ENCODE results near the gene HECTD4. TPM values are rescaled to one million over a fixed set of nuclear protein-coding genes. Genes with fewer than 3 reads are reported as not detected.
"Not testable (repeated sequence)": the region's sequence is repeated elsewhere in the genome, so short reads cannot be mapped to it uniquely, and the experiment has no call there.

The HECTD4 gene
- total RNA-seq, 1 donor from 2014 or later = 62.1 TPM

DNA sequence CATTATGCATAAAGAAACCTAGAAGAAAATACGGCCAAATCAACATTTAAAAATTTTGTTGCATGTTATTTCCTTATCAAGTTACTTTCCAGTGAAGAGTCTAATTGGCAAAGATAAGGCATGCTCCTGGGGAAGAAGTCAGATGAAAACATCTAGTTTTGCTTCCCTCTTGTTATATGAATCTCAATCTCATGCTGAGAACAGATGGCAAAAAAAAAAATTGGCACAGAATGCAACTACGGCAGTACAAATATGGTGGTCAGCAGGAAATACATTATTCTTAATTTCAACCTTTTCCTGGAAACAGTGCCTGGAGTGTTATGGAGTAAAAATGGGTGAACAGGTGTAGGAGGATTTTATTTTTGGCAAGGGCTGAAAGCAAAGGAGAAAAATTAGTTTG is 32.8 kb downstream of the HECTD4 start:
- peaks cover 18% of the 10 kb centered on the region for H3K4me1 Mint-ChIP-seq (ENCODE audit: unreplicated experiment)
- TF ChIP-seq CTCF (conservative IDR thresholded peaks at IDR 0.05) = no peak
- DNase-seq (ENCODE audit: extremely low spot score, unreplicated experiment) = no peak
- H3K9me3 Mint-ChIP-seq = no peaks in the 10 kb centered on the region
- H3K36me3 Mint-ChIP-seq = no peaks in the 10 kb centered on the region
- no peak overlapping the region for H3K4me3 Mint-ChIP-seq
- H3K27ac Mint-ChIP-seq = peak overlapping the region; percentile 7
- no peaks in the 10 kb centered on the region for H3K27me3 Mint-ChIP-seq

- not testable (repeated sequence) for H3K27me3 Mint-ChIP-seq; H3K9me3 Mint-ChIP-seq; H3K27ac Mint-ChIP-seq; DNase-seq (ENCODE audit: extremely low spot score, unreplicated experiment); H3K36me3 Mint-ChIP-seq; H3K4me3 Mint-ChIP-seq
- peaks cover 23% of the 10 kb centered on the region for H3K4me1 Mint-ChIP-seq (ENCODE audit: unreplicated experiment)
Observed at GRCh38 chr12:112348926-112349325, 33.3 kb downstream of the HECTD4 start.

- Mint-ChIP-seq H3K9me3 (no peaks in the 10 kb centered on the region), H3K36me3 (no peaks in the 10 kb centered on the region), H3K4me3 (no peak overlapping the region), H3K27me3 (no peaks in the 10 kb centered on the region), H3K4me1 (ENCODE audit: unreplicated experiment) (peaks cover 32% of the 10 kb centered on the region), H3K27ac (no peak overlapping the region)
- no peak for TF ChIP-seq CTCF (conservative IDR thresholded peaks at IDR 0.05)
- no peak for DNase-seq (ENCODE audit: extremely low spot score, unreplicated experiment)
Observed at GRCh38 chr12:112347581-112347982, 34.6 kb downstream of the HECTD4 start.

GRCh38 chr12:112346194-112346593 is 36.0 kb downstream of the HECTD4 start:
- no peak for DNase-seq (ENCODE audit: extremely low spot score, unreplicated experiment)
- TF ChIP-seq CTCF (conservative IDR thresholded peaks at IDR 0.05) = no peak
- no peak overlapping the region for H3K4me3 Mint-ChIP-seq
- no peaks in the 10 kb centered on the region for H3K36me3 Mint-ChIP-seq
- no peaks in the 10 kb centered on the region for H3K27me3 Mint-ChIP-seq
- H3K27ac Mint-ChIP-seq = no peak overlapping the region
- no peaks in the 10 kb centered on the region for H3K9me3 Mint-ChIP-seq
- H3K4me1 Mint-ChIP-seq (ENCODE audit: unreplicated experiment) = peaks cover 40% of the 10 kb centered on the region

DNA sequence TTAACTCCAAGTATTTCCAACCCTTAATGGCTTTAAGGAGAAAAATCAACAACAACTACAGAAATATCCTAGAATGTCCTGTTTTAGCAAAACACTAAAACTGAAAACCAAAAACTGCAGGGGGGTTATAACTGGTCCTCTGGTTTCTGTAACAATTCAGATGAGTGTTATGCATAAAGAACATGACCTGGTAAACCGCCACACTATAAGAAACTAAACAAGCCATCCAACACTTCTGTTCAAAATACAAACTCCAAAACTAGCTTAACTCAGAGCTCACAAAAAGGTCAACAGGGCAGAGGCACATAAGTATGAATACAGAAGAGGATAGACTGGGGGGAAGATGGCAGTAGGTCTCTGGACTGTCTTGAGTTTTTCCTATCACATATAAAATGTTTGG is 38.0 kb downstream of the HECTD4 start:
- no peaks in the 10 kb centered on the region for H3K27me3 Mint-ChIP-seq
- no peak overlapping the region for H3K27ac Mint-ChIP-seq
- TF ChIP-seq CTCF (conservative IDR thresholded peaks at IDR 0.05) = no peak
- DNase-seq (ENCODE audit: extremely low spot score, unreplicated experiment) = no peak
- H3K9me3 Mint-ChIP-seq = no peaks in the 10 kb centered on the region
- no peak overlapping the region for H3K4me3 Mint-ChIP-seq
- H3K36me3 Mint-ChIP-seq = no peaks in the 10 kb centered on the region
- H3K4me1 Mint-ChIP-seq (ENCODE audit: unreplicated experiment) = peaks cover 37% of the 10 kb centered on the region

- Mint-ChIP-seq H3K4me3 (no peak overlapping the region), H3K9me3 (no peaks in the 10 kb centered on the region), H3K27me3 (no peaks in the 10 kb centered on the region), H3K27ac (no peak overlapping the region), H3K36me3 (peaks cover 5% of the 10 kb centered on the region), H3K4me1 (ENCODE audit: unreplicated experiment) (peaks cover 37% of the 10 kb centered on the region)
- no peak for DNase-seq (ENCODE audit: extremely low spot score, unreplicated experiment)
- no peak for TF ChIP-seq CTCF (conservative IDR thresholded peaks at IDR 0.05)
Observed at GRCh38 chr12:112342587-112342986, 39.6 kb downstream of the HECTD4 start.
